IMR-90 (cell line): ENCODE measurements around the gene ZNF285. TPM values are rescaled to one million over a fixed set of nuclear protein-coding genes. Genes with fewer than 3 reads are reported as not detected.

ENCODE experiments used
- ATAC-seq: fragments of 200-7000 bp; cut with Tn5 transposase; 2 replicates; pipeline ENCODE4 v1.9.1; 2020; ENCODE audit warnings: low read depth, mild to moderate bottlenecking, moderate library complexity
- BruUV-seq: library from RNA; stranded (reverse); fragments of 400-500 nt; replicated peaks from 2 replicates; lab custom pipeline; 2021; lab: Mats Ljungman, UMichigan
- CTCF ChIA-PET: fragments of 300-600 bp; formaldehyde crosslinking; extraction: SDS; loops from one replicate; lab custom pipeline; 2021; ENCODE audit warnings: antibody characterized with exemption; lab: Yijun Ruan, JAX
- POLR2A ChIA-PET: fragments of 300-600 bp; sonication (Branson Sonifier 250); formaldehyde crosslinking; loops from one replicate; lab custom pipeline; 2022; ENCODE audit warnings: antibody characterized with exemption; ENCODE audit not compliant: unreplicated experiment; lab: Charles Lee
- DNase-seq: peaks from one replicate; pipeline ENCODE4 v3.0.0; 2013
- H2AFZ ChIP-seq: replicated peaks from 2 replicates; pipeline ENCODE3; 2013; ENCODE audit warnings: low read length, mild to moderate bottlenecking; ENCODE audit not compliant: poor library complexity
- H2AK5ac ChIP-seq: 2 replicates; pipeline ENCODE4 v1.6.1; 2013; ENCODE audit warnings: low read depth, low read length, inconsistent platforms
- H2AK9ac ChIP-seq: replicated peaks from 2 replicates; pipeline ENCODE3; 2013; ENCODE audit warnings: mild to moderate bottlenecking, low read depth, low read length, moderate library complexity; ENCODE audit not compliant: poor library complexity
- H2BK120ac ChIP-seq: 2 replicates; pipeline ENCODE4 v1.6.1; 2013; ENCODE audit warnings: low read depth, low read length, inconsistent platforms
- H2BK15ac ChIP-seq: 3 replicates; pipeline ENCODE4 v1.6.1; 2013; ENCODE audit warnings: low read depth, low read length, inconsistent platforms
- H2BK20ac ChIP-seq: 2 replicates; pipeline ENCODE4 v1.6.1; 2013; ENCODE audit warnings: low read depth, mild to moderate bottlenecking, inconsistent platforms, low read length, moderate library complexity
- H2BK5ac ChIP-seq: 2 replicates; pipeline ENCODE4 v1.6.1; 2013; ENCODE audit warnings: mild to moderate bottlenecking, low read depth, low read length, inconsistent platforms; ENCODE audit not compliant: poor library complexity, severe bottlenecking
- H3K14ac ChIP-seq: replicated peaks from 2 replicates; pipeline ENCODE4 v1.6.1; 2013; ENCODE audit warnings: low read depth, low read length, inconsistent platforms
- H3K18ac ChIP-seq: 2 replicates; pipeline ENCODE4 v1.6.1; 2013; ENCODE audit warnings: low read depth, low read length, control low read depth
- H3K23ac ChIP-seq: 2 replicates; pipeline ENCODE4 v1.6.1; 2013; ENCODE audit warnings: low read depth, low read length, inconsistent platforms
- H3K27ac ChIP-seq: 2 replicates; pipeline ENCODE4 v1.5.1; 2013; ENCODE audit warnings: mild to moderate bottlenecking, control low read depth, low read length; ENCODE audit not compliant: insufficient read depth
- H3K27me3 ChIP-seq: 2 replicates; pipeline ENCODE4 v1.6.1; 2013; ENCODE audit warnings: low read length; ENCODE audit not compliant: control insufficient read depth, insufficient read depth
- H3K36me3 ChIP-seq: 2 replicates; pipeline ENCODE4 v1.6.1; 2013; ENCODE audit warnings: low read length, mixed read lengths; ENCODE audit not compliant: control insufficient read depth, insufficient read depth
- H3K4ac ChIP-seq: 2 replicates; pipeline ENCODE4 v1.6.1; 2013; ENCODE audit warnings: low read depth, low read length, inconsistent platforms
- H3K4me1 ChIP-seq: 2 replicates; pipeline ENCODE4 v1.6.1; 2013; ENCODE audit warnings: low read length, mixed read lengths; ENCODE audit not compliant: control insufficient read depth, insufficient read depth
- H3K4me2 ChIP-seq: 2 replicates; pipeline ENCODE4 v1.6.1; 2013; ENCODE audit warnings: low read depth, mild to moderate bottlenecking, control low read depth, low read length, moderate library complexity
- H3K4me3 ChIP-seq: 2 replicates; pipeline ENCODE4 v1.5.1; 2013; ENCODE audit warnings: low read depth, mild to moderate bottlenecking, control low read depth, low read length, moderate library complexity; ENCODE audit not compliant: insufficient read depth
- H3K56ac ChIP-seq: 2 replicates; pipeline ENCODE4 v1.6.1; 2013; ENCODE audit warnings: low read length, inconsistent platforms; ENCODE audit not compliant: insufficient read depth; ENCODE audit errors: extremely low read depth
- H3K79me1 ChIP-seq, 2 experiments: 2 replicates each; pipeline ENCODE4 v1.6.1; 2013; ENCODE audit warnings: low read length in 2 of 2, inconsistent platforms in 1 of 2, low read depth in 1 of 2
- H3K9ac ChIP-seq: 2 replicates; pipeline ENCODE4 v1.6.1; 2013; ENCODE audit warnings: low read depth, low read length, control low read depth
- H3K9me1 ChIP-seq: 2 replicates; pipeline ENCODE4 v1.6.1; 2013; ENCODE audit warnings: low read length, inconsistent platforms; ENCODE audit not compliant: insufficient read depth
- H3K9me3 ChIP-seq: 2 replicates; pipeline ENCODE4 v1.6.1; 2013; ENCODE audit warnings: low read length; ENCODE audit not compliant: control insufficient read depth, insufficient read depth
- H4K20me1 ChIP-seq: 2 replicates; pipeline ENCODE4 v1.6.1; 2013; ENCODE audit warnings: low read length, inconsistent platforms; ENCODE audit not compliant: insufficient read depth
- H4K5ac ChIP-seq: 2 replicates; pipeline ENCODE4 v1.6.1; 2013; ENCODE audit warnings: mild to moderate bottlenecking, low read depth, low read length, control low read depth
- H4K8ac ChIP-seq, 2 experiments: 2 replicates each; pipeline ENCODE4 v1.6.1; 2013; ENCODE audit warnings: low read depth in 2 of 2, low read length in 2 of 2, control low read depth in 1 of 2, inconsistent platforms in 1 of 2
- H4K91ac ChIP-seq: 2 replicates; pipeline ENCODE4 v1.6.1; 2013; ENCODE audit warnings: low read depth, low read length, inconsistent platforms; ENCODE audit not compliant: insufficient read depth
- BHLHE40 ChIP-seq: fragments of 150-350 bp; IDR thresholded peaks from 2 replicates; pipeline ENCODE4 v1.6.1; 2016; ENCODE audit warnings: mild to moderate bottlenecking, low read depth, low read length
- CEBPB ChIP-seq: IDR thresholded peaks from 2 replicates; pipeline ENCODE4 v1.6.1; 2012; ENCODE audit warnings: low read depth, low read length, improper control_type of control experiment
- CHD1 ChIP-seq: IDR thresholded peaks from 2 replicates; pipeline ENCODE4 v1.6.1; 2012; ENCODE audit warnings: low read depth, low read length, improper control_type of control experiment
- CTCF ChIP-seq: conservative IDR thresholded peaks from 2 replicates; pipeline ENCODE4 v1.5.1; 2012; ENCODE audit warnings: mild to moderate bottlenecking, low read depth, low read length, improper control_type of control experiment
- ELK1 ChIP-seq: fragments of 150-350 bp; IDR thresholded peaks from 2 replicates; pipeline ENCODE4 v1.6.1; 2016; ENCODE audit warnings: low read depth, mild to moderate bottlenecking, low read length, moderate library complexity, borderline replicate concordance
- FOS ChIP-seq: fragments of 150-350 bp; IDR thresholded peaks from 2 replicates; pipeline ENCODE4 v1.6.1; 2016; ENCODE audit warnings: low read depth, low read length
- MAFK ChIP-seq: IDR thresholded peaks from 2 replicates; pipeline ENCODE4 v1.6.1; 2012; ENCODE audit warnings: low read depth, low read length, improper control_type of control experiment
- MXI1 ChIP-seq: IDR thresholded peaks from 2 replicates; pipeline ENCODE4 v1.6.1; 2012; ENCODE audit warnings: low read depth, mild to moderate bottlenecking, low read length, moderate library complexity, borderline replicate concordance
- NFE2L2 ChIP-seq: fragments of 150-350 bp; IDR thresholded peaks from 2 replicates; pipeline ENCODE4 v1.6.1; 2016; ENCODE audit warnings: low read depth, mild to moderate bottlenecking, low read length
- POLR2A ChIP-seq: IDR thresholded peaks from 2 replicates; pipeline ENCODE4 v1.6.1; 2012; ENCODE audit warnings: mild to moderate bottlenecking, low read depth, low read length
- RCOR1 ChIP-seq: IDR thresholded peaks from 2 replicates; pipeline ENCODE4 v1.6.1; 2012; ENCODE audit warnings: mild to moderate bottlenecking, low read length, improper control_type of control experiment; ENCODE audit not compliant: insufficient replicate concordance
- SMC3 ChIP-seq: fragments of 150-350 bp; IDR thresholded peaks from 2 replicates; pipeline ENCODE4 v1.6.1; 2016; ENCODE audit warnings: low read depth, mild to moderate bottlenecking, antibody characterized with exemption, low read length, moderate library complexity
- WGBS, 2 experiments: methylation state at CpG; one replicate each; pipeline versions ENCODE4 v1.1.5 to v1.1.7; 2013; ENCODE audit warnings: missing lambda C conversion rate in 2 of 2; ENCODE audit not compliant: insufficient read length in 1 of 2; ENCODE audit errors: extremely low coverage in 2 of 2; 5-methylcytosine and 5-hydroxymethylcytosine counted together
- dilution Hi-C: fragments of 300-500 bp; cut with HindIII; formaldehyde crosslinking; loops from one replicate; pipeline ENCODE4 v1.14.3; 2018; ENCODE audit warnings: low sequenced_read_pairs; ENCODE audit not compliant: unreplicated experiment
- in situ Hi-C: fragments of 300-500 bp; cut with MboI; formaldehyde crosslinking; loops from 3 replicates; pipeline ENCODE4 v1.14.3; 2019; ENCODE audit warnings: low sequenced_read_pairs, inconsistent platforms, mixed read lengths
- intact Hi-C: fragments of 100-400 bp; cut with micrococcal nuclease; formaldehyde crosslinking; loops from 2 replicates; pipeline ENCODE4 v1.10.0; 2022
- polyA plus RNA-seq, 3 experiments: library from polyadenylated mRNA; depleted of rRNA; stranded (reverse); fragments of >200 nt; gene quantifications; 2 replicates each; pipeline ENCODE4 v1.2.3, GENCODE V29; 2012; ENCODE audit warnings: low replicate concordance in 1 of 3
- total RNA-seq: library from RNA; depleted of rRNA; stranded (reverse); fragments of >200 nt; gene quantifications from 2 replicates; pipeline ENCODE4 v1.2.3, GENCODE V29; 2012

ZNF285 gene
- total and polyA plus RNA-seq, 2 of the 4 experiments (the other 2 are of a cell fraction) = 1.4 to 5.9 TPM

GRCh38 chr19:44371815-44372480 lies 29.5 kb downstream of the ZNF285 start:
- DNase-seq (no peak), ATAC-seq (no peak)
- Histone ChIP-seq H3K4me1 (no peaks in the 10 kb centered on the region), H4K20me1 (no peaks in the 10 kb centered on the region), H3K18ac (no peak overlapping the region), H2AFZ (no peak overlapping the region), H4K5ac (no peak overlapping the region), H2BK120ac (no peak overlapping the region), H3K14ac (no peak overlapping the region), H3K4me2 (no peak overlapping the region), H3K9me1 (no peaks in the 10 kb centered on the region), H2BK20ac (no peak overlapping the region), H3K4ac (no peak overlapping the region), H3K36me3 (no peaks in the 10 kb centered on the region), H3K9ac (no peak overlapping the region), H4K8ac (no peak overlapping the region), H3K27me3 (no peaks in the 10 kb centered on the region), H3K9me3 (no peaks in the 10 kb centered on the region; the same call in 1 of the 2 replicates), H3K4me3 (no peak overlapping the region), H2BK15ac (no peak overlapping the region), H2AK5ac (no peak overlapping the region), H3K56ac (no peak overlapping the region), H2AK9ac (no peak overlapping the region), H2BK5ac (no peak overlapping the region), H3K27ac (no peak overlapping the region), H4K91ac (no peak overlapping the region), H3K23ac (no peak overlapping the region), H3K79me1 (no peaks in the 10 kb centered on the region)
- BruUV-seq = no TSS peak
- CTCF ChIA-PET = no interaction called here
- intact Hi-C loops = no loop called here
- TF ChIP-seq POLR2A (no peak), MAFK (no peak), NFE2L2 (no peak), ELK1 (no peak), BHLHE40 (no peak), CTCF (no peak), CEBPB (no peak), RCOR1 (no peak), FOS (no peak), SMC3 (no peak), MXI1 (no peak), CHD1 (no peak)
- dilution Hi-C loops = no loop called here
- POLR2A ChIA-PET = no interaction called here
- in situ Hi-C loops = no loop called here
- WGBS, 2 experiments = 67% methylated on average over 1 of the region's 20 CpGs; no CpG with 5 or more reads in 1 of the 2 experiments
